SK-N-MC (cell line): ENCODE results near the gene RNF166.
"Not testable (repeated sequence)": the region's sequence is repeated elsewhere in the genome, so short reads cannot be mapped to it uniquely, and the experiment has no call there.

ENCODE experiments used
- EZH2 ChIP-seq: fragments of 200-600 bp; sonication (generic); IDR thresholded peaks from one replicate; pipeline ENCODE4 v1.6.1; 2017; ENCODE audit warnings: antibody characterized with exemption
- FOXP2 ChIP-seq: optimal IDR thresholded peaks from 2 replicates; pipeline ENCODE3; 2011; ENCODE audit warnings: mild to moderate bottlenecking, moderate library complexity; ENCODE audit not compliant: insufficient read depth; ENCODE audit errors: extremely low read length, control extremely low read depth
- POLR2AphosphoS5 ChIP-seq: IDR thresholded peaks from 2 replicates; pipeline ENCODE4 v1.6.1; 2012; ENCODE audit warnings: mild to moderate bottlenecking, low read depth, low read length, borderline replicate concordance

DNA sequence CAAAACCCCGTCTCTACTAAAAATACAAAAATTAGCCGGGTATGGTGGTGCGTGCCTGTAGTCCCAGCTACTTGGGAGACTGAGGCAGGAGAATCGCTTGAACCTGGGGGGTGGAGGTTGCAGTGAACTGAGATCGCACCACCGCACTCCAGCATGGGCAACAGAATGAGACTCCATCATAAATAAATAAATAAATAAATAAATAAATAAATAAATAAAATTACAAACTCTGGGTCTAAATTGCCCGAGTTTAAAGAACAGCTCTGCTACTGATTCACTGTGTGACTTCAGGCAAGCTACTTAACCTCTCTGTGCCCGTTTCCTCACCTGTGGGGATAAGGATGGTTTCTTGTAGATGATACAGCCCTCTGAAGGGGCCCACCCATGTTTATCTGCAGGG is 36.7 kb downstream of the RNF166 start:
- not testable (repeated sequence) for TF ChIP-seq EZH2, POLR2AphosphoS5, FOXP2
